Ishikawa (cell line): ENCODE results near the gene PSPN.

Experiments used
- CEBPB ChIP-seq: IDR thresholded peaks from 2 replicates; pipeline ENCODE4 v1.6.1; 2012
- CREB1 ChIP-seq: IDR thresholded peaks from 2 replicates; pipeline ENCODE4 v1.6.1; 2012; ENCODE audit warnings: low read depth
- EGR1 ChIP-seq: IDR thresholded peaks from 2 replicates; pipeline ENCODE4 v1.6.1; 2012
- EP300 ChIP-seq: IDR thresholded peaks from 2 replicates; pipeline ENCODE4 v1.6.1; 2012; ENCODE audit warnings: borderline replicate concordance
- RAD21 ChIP-seq: IDR thresholded peaks from 2 replicates; pipeline ENCODE4 v1.6.1; 2012; ENCODE audit warnings: low read depth
- TAF1 ChIP-seq: IDR thresholded peaks from 2 replicates; pipeline ENCODE4 v1.6.1; 2012; ENCODE audit warnings: low read depth, mild to moderate bottlenecking
- YY1 ChIP-seq: IDR thresholded peaks from 2 replicates; pipeline ENCODE4 v1.6.1; 2012; ENCODE audit warnings: low read depth
- TF ChIP-seq, protein P1 (sequence below): IDR thresholded peaks from 2 replicates; pipeline ENCODE4 v1.6.1; 2012; ENCODE audit warnings: low read depth, mild to moderate bottlenecking
- TF ChIP-seq, protein P2 (sequence below): IDR thresholded peaks from 2 replicates; pipeline ENCODE4 v1.6.1; 2012
- TF ChIP-seq, protein P3 (sequence below): IDR thresholded peaks from 2 replicates; pipeline ENCODE4 v1.6.1; 2012

DNA sequence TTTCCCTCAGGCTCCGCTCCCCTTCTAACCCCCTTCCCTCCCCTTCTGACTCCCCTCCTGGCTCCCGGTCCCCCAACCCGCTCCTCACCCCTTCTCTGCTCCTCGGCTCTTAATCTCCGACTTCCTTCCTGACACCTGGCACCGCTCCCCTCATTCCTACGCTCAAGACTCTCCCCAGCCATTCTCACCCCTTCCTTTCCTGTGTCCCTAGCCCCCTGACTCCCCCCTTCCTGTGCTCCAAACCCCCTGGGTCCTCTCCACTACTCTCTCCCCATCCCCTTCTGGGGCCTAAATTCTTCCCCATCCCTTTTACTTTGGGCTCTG, 13.7 kb downstream of the PSPN start:
- TF ChIP-seq CEBPB = no peak
- no peak for TF ChIP-seq EP300
- TF ChIP-seq, protein P1, sequence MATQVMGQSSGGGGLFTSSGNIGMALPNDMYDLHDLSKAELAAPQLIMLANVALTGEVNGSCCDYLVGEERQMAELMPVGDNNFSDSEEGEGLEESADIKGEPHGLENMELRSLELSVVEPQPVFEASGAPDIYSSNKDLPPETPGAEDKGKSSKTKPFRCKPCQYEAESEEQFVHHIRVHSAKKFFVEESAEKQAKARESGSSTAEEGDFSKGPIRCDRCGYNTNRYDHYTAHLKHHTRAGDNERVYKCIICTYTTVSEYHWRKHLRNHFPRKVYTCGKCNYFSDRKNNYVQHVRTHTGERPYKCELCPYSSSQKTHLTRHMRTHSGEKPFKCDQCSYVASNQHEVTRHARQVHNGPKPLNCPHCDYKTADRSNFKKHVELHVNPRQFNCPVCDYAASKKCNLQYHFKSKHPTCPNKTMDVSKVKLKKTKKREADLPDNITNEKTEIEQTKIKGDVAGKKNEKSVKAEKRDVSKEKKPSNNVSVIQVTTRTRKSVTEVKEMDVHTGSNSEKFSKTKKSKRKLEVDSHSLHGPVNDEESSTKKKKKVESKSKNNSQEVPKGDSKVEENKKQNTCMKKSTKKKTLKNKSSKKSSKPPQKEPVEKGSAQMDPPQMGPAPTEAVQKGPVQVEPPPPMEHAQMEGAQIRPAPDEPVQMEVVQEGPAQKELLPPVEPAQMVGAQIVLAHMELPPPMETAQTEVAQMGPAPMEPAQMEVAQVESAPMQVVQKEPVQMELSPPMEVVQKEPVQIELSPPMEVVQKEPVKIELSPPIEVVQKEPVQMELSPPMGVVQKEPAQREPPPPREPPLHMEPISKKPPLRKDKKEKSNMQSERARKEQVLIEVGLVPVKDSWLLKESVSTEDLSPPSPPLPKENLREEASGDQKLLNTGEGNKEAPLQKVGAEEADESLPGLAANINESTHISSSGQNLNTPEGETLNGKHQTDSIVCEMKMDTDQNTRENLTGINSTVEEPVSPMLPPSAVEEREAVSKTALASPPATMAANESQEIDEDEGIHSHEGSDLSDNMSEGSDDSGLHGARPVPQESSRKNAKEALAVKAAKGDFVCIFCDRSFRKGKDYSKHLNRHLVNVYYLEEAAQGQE = no peak
- TF ChIP-seq, protein P2, sequence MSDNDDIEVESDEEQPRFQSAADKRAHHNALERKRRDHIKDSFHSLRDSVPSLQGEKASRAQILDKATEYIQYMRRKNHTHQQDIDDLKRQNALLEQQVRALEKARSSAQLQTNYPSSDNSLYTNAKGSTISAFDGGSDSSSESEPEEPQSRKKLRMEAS = no peak
- TF ChIP-seq YY1 = no peak
- no peak for TF ChIP-seq EGR1
- no peak for TF ChIP-seq TAF1
- no peak for TF ChIP-seq CREB1
- TF ChIP-seq RAD21 = no peak
- TF ChIP-seq, protein P3, sequence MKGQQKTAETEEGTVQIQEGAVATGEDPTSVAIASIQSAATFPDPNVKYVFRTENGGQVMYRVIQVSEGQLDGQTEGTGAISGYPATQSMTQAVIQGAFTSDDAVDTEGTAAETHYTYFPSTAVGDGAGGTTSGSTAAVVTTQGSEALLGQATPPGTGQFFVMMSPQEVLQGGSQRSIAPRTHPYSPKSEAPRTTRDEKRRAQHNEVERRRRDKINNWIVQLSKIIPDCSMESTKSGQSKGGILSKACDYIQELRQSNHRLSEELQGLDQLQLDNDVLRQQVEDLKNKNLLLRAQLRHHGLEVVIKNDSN = no peak
